NB4 (cell line): Measurements from ENCODE around the gene GUCY2D.

ENCODE experiments used
- DNase-seq: peaks from one replicate; pipeline ENCODE4 v3.0.0; 2010; ENCODE audit warnings: low read depth
- H3K4me3 ChIP-seq: one replicate; pipeline ENCODE4 v1.5.1; 2011; ENCODE audit warnings: mild to moderate bottlenecking, low read depth, low read length, moderate library complexity
- CTCF ChIP-seq: IDR thresholded peaks from one replicate; pipeline ENCODE4 v1.5.1; 2012; ENCODE audit warnings: low read depth, low read length
- MYC ChIP-seq: IDR thresholded peaks from 2 replicates; pipeline ENCODE4 v1.6.1; 2011; ENCODE audit warnings: low read depth, low read length
- POLR2A ChIP-seq: IDR thresholded peaks from 2 replicates; pipeline ENCODE4 v1.6.1; 2011; ENCODE audit warnings: mild to moderate bottlenecking; ENCODE audit not compliant: insufficient read length; ENCODE audit errors: extremely low read depth
- TF ChIP-seq, protein P1 (sequence below): IDR thresholded peaks from 2 replicates; pipeline ENCODE4 v1.6.1; 2011; ENCODE audit warnings: low read depth, low read length

The GUCY2D gene

DNA sequence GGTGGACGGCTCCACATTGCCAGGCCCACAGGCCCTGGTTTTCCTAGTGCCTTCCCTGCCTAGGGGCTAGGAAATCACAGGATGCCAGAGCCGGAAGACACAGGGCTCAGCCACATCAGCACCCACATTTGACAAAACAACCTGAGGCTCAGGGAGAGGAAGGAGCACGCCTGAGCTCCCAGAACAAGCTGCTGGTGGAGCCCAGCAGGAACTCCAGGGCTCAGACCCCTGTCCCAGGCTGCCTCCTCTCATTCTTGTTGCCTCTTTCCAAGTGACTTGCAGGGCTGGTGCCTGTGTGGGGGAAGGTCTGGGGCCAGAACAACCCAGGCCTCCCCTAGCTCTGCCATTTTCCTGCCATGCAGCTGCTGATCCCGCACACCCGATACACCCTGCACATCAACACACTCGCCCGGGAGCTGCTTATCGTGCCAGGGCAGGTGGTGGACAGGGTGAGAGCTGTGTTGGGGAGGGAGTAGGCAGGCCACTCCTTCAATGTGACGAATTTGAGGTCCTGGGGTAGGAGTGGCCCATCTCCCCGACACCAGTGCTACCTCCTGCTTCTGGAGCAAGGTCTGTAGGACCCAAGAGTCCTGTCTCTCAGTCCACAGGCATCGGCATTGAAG lies 44.0 kb downstream of the GUCY2D start:
- TF ChIP-seq POLR2A (no peak), CTCF (no peak), MYC (no peak)
- TF ChIP-seq, protein P1, sequence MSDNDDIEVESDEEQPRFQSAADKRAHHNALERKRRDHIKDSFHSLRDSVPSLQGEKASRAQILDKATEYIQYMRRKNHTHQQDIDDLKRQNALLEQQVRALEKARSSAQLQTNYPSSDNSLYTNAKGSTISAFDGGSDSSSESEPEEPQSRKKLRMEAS, result no peak
- no peak overlapping the region for H3K4me3 ChIP-seq
- DNase-seq, result no peak

GRCh38 chr17:8046929-8047768 lies 44.7 kb downstream of the GUCY2D start:
- DNase-seq, result no peak
- TF ChIP-seq POLR2A (no peak), CTCF (no peak), MYC (no peak)
- TF ChIP-seq, protein P1, result no peak
- H3K4me3 ChIP-seq, result no peak overlapping the region

- no peak for TF ChIP-seq CTCF
- no peak for TF ChIP-seq POLR2A
- TF ChIP-seq MYC, result no peak
- TF ChIP-seq, protein P1, result no peak
- no peak overlapping the region for H3K4me3 ChIP-seq
- DNase-seq, result no peak
Measured at GRCh38 chr17:8047769-8048110, 45.3 kb downstream of the GUCY2D start.

GRCh38 chr17:8048236-8048635 lies 45.8 kb downstream of the GUCY2D start:
- no peak for TF ChIP-seq CTCF
- TF ChIP-seq MYC, result no peak
- no peak for TF ChIP-seq POLR2A
- TF ChIP-seq, protein P1, result no peak
- no peak for DNase-seq
- H3K4me3 ChIP-seq, result no peak overlapping the region

DNA sequence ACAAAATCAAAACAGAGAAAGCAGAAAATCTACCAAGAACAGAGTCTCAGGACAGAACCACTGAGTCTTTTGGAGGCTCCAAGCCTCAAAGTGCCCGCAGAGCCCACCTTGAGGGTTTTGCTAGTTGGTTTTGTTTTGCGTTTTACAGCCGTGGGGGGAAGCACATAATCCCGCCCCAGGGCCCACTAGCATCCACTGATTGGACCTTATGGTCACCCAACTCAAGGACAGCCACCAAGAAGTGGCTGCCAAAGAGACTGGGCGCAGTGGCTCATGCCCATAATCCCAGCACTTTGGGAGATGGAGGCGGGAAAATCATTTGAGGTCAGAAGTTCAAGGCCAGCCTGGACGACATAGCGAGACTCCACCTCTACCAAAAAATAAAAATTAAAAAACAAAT lies 46.3 kb downstream of the GUCY2D start:
- no peak for DNase-seq
- no peak overlapping the region for H3K4me3 ChIP-seq
- no peak for TF ChIP-seq MYC
- TF ChIP-seq CTCF, result no peak
- no peak for TF ChIP-seq POLR2A
- TF ChIP-seq, protein P1, result no peak

- no peak for DNase-seq
- no peak overlapping the region for H3K4me3 ChIP-seq
- no peak for TF ChIP-seq MYC
- no peak for TF ChIP-seq POLR2A
- TF ChIP-seq CTCF, result no peak
- TF ChIP-seq, protein P1, result no peak
Measured at GRCh38 chr17:8051831-8052230, 49.4 kb downstream of the GUCY2D start.
